GM23338 (cell line): Measurements from ENCODE around the gene RAPGEF4. TPM values are rescaled to one million over a fixed set of nuclear protein-coding genes. Genes with fewer than 3 reads are reported as not detected.

ENCODE experiments used
- ATAC-seq: fragments of 200-7000 bp; cut with Tn5 transposase; 3 replicates; pipeline ENCODE4 v1.9.1; 2020
- DNase-seq: peaks from one replicate; pipeline ENCODE4 v3.0.0-alpha.2; 2015; ENCODE audit warnings: low spot score
- H2AFZ ChIP-seq: fragments of 200-600 bp; sonication (generic); 2 replicates; pipeline ENCODE4 v1.8.0; 2016; ENCODE audit warnings: antibody characterized with exemption, mild to moderate bottlenecking, moderate library complexity
- H3F3A ChIP-seq: fragments of 200-600 bp; sonication (generic); replicated peaks from 2 replicates; pipeline ENCODE4 v1.8.0; 2017; ENCODE audit warnings: antibody characterized with exemption, mixed run types, low read depth
- H3K27ac ChIP-seq: fragments of 200-600 bp; sonication (generic); 2 replicates; pipeline ENCODE4 v1.6.1; 2016; ENCODE audit warnings: low read depth
- H3K27me3 ChIP-seq: fragments of 200-600 bp; sonication (generic); 2 replicates; pipeline ENCODE4 v1.8.0; 2016; ENCODE audit warnings: mild to moderate bottlenecking, mixed run types, moderate library complexity; ENCODE audit not compliant: insufficient read depth
- H3K36me3 ChIP-seq: fragments of 200-600 bp; sonication (generic); 2 replicates; pipeline ENCODE4 v1.8.0; 2016; ENCODE audit warnings: mild to moderate bottlenecking; ENCODE audit not compliant: insufficient read depth
- H3K4me1 ChIP-seq: fragments of 200-600 bp; sonication (generic); 2 replicates; pipeline ENCODE4 v1.8.0; 2016; ENCODE audit warnings: mild to moderate bottlenecking, moderate library complexity; ENCODE audit not compliant: insufficient read depth
- H3K4me2 ChIP-seq: fragments of 200-600 bp; sonication (generic); 2 replicates; pipeline ENCODE4 v1.7.1; 2017; ENCODE audit warnings: mixed run types
- H3K4me3 ChIP-seq: fragments of 200-600 bp; sonication (generic); 2 replicates; pipeline ENCODE4 v1.6.1; 2016; ENCODE audit warnings: mixed run types
- H3K79me2 ChIP-seq: fragments of 200-600 bp; sonication (generic); replicated peaks from 2 replicates; pipeline ENCODE4 v1.8.0; 2017; ENCODE audit warnings: mild to moderate bottlenecking; ENCODE audit not compliant: insufficient read depth
- H3K9me2 ChIP-seq: fragments of 200-600 bp; sonication (generic); 2 replicates; pipeline ENCODE4 v1.8.0; 2017; ENCODE audit not compliant: insufficient read depth
- H4K20me1 ChIP-seq: fragments of 200-600 bp; sonication (generic); replicated peaks from 2 replicates; pipeline ENCODE4 v1.8.0; 2017; ENCODE audit warnings: mild to moderate bottlenecking; ENCODE audit not compliant: insufficient read depth
- H3K27ac Mint-ChIP-seq: 2 replicates; pipeline ENCODE4 v1.8.0; 2020; ENCODE audit warnings: inconsistent platforms, mild to moderate bottlenecking, moderate library complexity, mixed read lengths
- H3K27me3 Mint-ChIP-seq: 3 replicates; pipeline ENCODE4 v1.8.0; 2022; ENCODE audit warnings: low read depth, mild to moderate bottlenecking, moderate library complexity, mixed read lengths, inconsistent platforms; ENCODE audit not compliant: insufficient read depth, poor library complexity
- H3K36me3 Mint-ChIP-seq: 3 replicates; pipeline ENCODE4 v1.8.0; 2021; ENCODE audit warnings: low read depth, mild to moderate bottlenecking, inconsistent platforms, moderate library complexity, mixed read lengths
- H3K4me1 Mint-ChIP-seq: 3 replicates; pipeline ENCODE4 v1.8.0; 2020; ENCODE audit warnings: mild to moderate bottlenecking, inconsistent platforms, mixed read lengths
- H3K4me3 Mint-ChIP-seq: 3 replicates; pipeline ENCODE4 v1.8.0; 2021; ENCODE audit warnings: moderate library complexity, mild to moderate bottlenecking, inconsistent platforms, mixed read lengths
- H3K9me3 Mint-ChIP-seq: 3 replicates; pipeline ENCODE4 v1.8.0; 2020; ENCODE audit warnings: moderate library complexity, mild to moderate bottlenecking, inconsistent platforms, mixed read lengths
- CREB1 ChIP-seq: fragments of 250-450 bp; sonication (Bioruptor Pico); IDR thresholded peaks from 2 replicates; pipeline ENCODE4 v1.5.0; 2020; ENCODE audit warnings: low read depth, mild to moderate bottlenecking, moderate library complexity
- EZH2phosphoT487 ChIP-seq: fragments of 200-600 bp; sonication (generic); IDR thresholded peaks from one replicate; pipeline ENCODE4 v1.8.1; 2018; ENCODE audit warnings: antibody characterized with exemption; ENCODE audit not compliant: unreplicated experiment
- JUNB ChIP-seq: IDR thresholded peaks from one replicate; pipeline ENCODE4 v1.6.1; 2016; ENCODE audit warnings: antibody characterized with exemption; ENCODE audit not compliant: unreplicated experiment
- STAT1 ChIP-seq: IDR thresholded peaks from one replicate; pipeline ENCODE4 v1.6.1; 2016; ENCODE audit warnings: antibody characterized with exemption; ENCODE audit not compliant: unreplicated experiment
- ZNF331 ChIP-seq: fragments of 250-450 bp; sonication (Bioruptor Pico); IDR thresholded peaks from 2 replicates; pipeline ENCODE4 v1.5.0; 2020; ENCODE audit warnings: low read depth, mild to moderate bottlenecking, moderate library complexity
- polyA plus RNA-seq: library from polyadenylated mRNA; unstranded; fragments of >200 nt; fragmentation: Nextera tagmentation; extraction: Ambion mirVana; gene quantifications from 2 replicates; pipeline ENCODE4 v1.2.1, GENCODE V29; 2016
- total RNA-seq: library from RNA; depleted of rRNA; stranded (reverse); fragments of >200 nt; shearing (Covaris generic); gene quantifications from 2 replicates; pipeline ENCODE4 v1.2.3, GENCODE V29; 2014
- TF ChIP-seq, protein P1 (sequence below): fragments of 250-450 bp; sonication (Bioruptor Pico); IDR thresholded peaks from 2 replicates; pipeline ENCODE4 v1.5.0; 2020; ENCODE audit warnings: mild to moderate bottlenecking, moderate library complexity

The RAPGEF4 gene
- total and polyA plus RNA-seq, 2 experiments from 2014 or later = 1.7 to 4.7 TPM

DNA sequence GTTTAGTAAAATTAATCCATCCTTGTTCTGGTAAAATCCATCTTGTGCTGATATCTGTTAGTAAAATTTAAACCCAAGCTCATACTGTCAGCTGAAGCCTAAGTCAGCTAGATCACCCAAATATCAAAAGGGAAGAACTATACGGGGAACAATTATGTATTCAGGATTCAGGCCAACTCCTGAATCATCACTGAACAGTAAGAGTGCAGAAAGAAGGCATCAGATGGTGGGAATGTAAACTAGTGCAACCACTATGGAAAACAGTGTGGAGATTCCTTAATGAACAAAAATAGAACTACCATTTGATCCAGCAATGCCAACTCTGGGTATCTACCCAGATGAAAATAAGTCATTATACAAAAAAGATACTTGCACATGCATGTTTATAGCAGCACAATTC, 81.8 kb downstream of the RAPGEF4 start:
- Mint-ChIP-seq H3K4me1 (no peaks in the 10 kb centered on the region), H3K27me3 (no peaks in the 10 kb centered on the region), H3K9me3 (no peaks in the 10 kb centered on the region; the same call in 2 of the 3 replicates), H3K4me3 (no peak overlapping the region), H3K27ac (no peak overlapping the region), H3K36me3 (no peaks in the 10 kb centered on the region)
- no peaks in the 10 kb centered on the region for H3K79me2 ChIP-seq
- no peaks in the 10 kb centered on the region for H3F3A ChIP-seq
- no peaks in the 10 kb centered on the region for H4K20me1 ChIP-seq
- H3K4me1 ChIP-seq = no peaks in the 10 kb centered on the region
- no peaks in the 10 kb centered on the region for H3K36me3 ChIP-seq
- H3K27me3 ChIP-seq = no peaks in the 10 kb centered on the region
- no peaks in the 10 kb centered on the region for H3K9me2 ChIP-seq
- no peak for TF ChIP-seq STAT1
- TF ChIP-seq ZNF331 = no peak
- no peak for TF ChIP-seq JUNB
- TF ChIP-seq, protein P1, sequence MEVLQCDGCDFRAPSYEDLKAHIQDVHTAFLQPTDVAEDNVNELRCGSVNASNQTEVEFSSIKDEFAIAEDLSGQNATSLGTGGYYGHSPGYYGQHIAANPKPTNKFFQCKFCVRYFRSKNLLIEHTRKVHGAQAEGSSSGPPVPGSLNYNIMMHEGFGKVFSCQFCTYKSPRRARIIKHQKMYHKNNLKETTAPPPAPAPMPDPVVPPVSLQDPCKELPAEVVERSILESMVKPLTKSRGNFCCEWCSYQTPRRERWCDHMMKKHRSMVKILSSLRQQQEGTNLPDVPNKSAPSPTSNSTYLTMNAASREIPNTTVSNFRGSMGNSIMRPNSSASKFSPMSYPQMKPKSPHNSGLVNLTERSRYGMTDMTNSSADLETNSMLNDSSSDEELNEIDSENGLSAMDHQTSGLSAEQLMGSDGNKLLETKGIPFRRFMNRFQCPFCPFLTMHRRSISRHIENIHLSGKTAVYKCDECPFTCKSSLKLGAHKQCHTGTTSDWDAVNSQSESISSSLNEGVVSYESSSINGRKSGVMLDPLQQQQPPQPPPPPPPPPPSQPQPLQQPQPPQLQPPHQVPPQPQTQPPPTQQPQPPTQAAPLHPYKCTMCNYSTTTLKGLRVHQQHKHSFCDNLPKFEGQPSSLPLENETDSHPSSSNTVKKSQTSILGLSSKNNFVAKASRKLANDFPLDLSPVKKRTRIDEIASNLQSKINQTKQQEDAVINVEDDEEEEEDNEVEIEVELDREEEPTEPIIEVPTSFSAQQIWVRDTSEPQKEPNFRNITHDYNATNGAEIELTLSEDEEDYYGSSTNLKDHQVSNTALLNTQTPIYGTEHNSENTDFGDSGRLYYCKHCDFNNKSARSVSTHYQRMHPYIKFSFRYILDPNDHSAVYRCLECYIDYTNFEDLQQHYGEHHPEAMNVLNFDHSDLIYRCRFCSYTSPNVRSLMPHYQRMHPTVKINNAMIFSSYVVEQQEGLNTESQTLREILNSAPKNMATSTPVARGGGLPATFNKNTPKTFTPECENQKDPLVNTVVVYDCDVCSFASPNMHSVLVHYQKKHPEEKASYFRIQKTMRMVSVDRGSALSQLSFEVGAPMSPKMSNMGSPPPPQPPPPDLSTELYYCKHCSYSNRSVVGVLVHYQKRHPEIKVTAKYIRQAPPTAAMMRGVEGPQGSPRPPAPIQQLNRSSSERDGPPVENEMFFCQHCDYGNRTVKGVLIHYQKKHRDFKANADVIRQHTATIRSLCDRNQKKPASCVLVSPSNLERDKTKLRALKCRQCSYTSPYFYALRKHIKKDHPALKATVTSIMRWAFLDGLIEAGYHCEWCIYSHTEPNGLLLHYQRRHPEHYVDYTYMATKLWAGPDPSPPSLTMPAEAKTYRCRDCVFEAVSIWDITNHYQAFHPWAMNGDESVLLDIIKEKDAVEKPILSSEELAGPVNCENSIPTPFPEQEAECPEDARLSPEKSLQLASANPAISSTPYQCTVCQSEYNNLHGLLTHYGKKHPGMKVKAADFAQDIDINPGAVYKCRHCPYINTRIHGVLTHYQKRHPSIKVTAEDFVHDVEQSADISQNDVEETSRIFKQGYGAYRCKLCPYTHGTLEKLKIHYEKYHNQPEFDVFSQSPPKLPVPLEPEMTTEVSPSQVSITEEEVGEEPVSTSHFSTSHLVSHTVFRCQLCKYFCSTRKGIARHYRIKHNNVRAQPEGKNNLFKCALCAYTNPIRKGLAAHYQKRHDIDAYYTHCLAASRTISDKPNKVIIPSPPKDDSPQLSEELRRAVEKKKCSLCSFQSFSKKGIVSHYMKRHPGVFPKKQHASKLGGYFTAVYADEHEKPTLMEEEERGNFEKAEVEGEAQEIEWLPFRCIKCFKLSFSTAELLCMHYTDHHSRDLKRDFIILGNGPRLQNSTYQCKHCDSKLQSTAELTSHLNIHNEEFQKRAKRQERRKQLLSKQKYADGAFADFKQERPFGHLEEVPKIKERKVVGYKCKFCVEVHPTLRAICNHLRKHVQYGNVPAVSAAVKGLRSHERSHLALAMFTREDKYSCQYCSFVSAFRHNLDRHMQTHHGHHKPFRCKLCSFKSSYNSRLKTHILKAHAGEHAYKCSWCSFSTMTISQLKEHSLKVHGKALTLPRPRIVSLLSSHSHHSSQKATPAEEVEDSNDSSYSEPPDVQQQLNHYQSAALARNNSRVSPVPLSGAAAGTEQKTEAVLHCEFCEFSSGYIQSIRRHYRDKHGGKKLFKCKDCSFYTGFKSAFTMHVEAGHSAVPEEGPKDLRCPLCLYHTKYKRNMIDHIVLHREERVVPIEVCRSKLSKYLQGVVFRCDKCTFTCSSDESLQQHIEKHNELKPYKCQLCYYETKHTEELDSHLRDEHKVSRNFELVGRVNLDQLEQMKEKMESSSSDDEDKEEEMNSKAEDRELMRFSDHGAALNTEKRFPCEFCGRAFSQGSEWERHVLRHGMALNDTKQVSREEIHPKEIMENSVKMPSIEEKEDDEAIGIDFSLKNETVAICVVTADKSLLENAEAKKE (CRISPR knock-in tag) = no peak
- no peak for TF ChIP-seq EZH2phosphoT487
- no peak for TF ChIP-seq CREB1 (CRISPR knock-in tag)
- H2AFZ ChIP-seq = no peak overlapping the region
- H3K27ac ChIP-seq = no peak overlapping the region
- H3K4me3 ChIP-seq = no peak overlapping the region
- ATAC-seq (no peak), DNase-seq (no peak)
- H3K4me2 ChIP-seq = no peak overlapping the region

DNA sequence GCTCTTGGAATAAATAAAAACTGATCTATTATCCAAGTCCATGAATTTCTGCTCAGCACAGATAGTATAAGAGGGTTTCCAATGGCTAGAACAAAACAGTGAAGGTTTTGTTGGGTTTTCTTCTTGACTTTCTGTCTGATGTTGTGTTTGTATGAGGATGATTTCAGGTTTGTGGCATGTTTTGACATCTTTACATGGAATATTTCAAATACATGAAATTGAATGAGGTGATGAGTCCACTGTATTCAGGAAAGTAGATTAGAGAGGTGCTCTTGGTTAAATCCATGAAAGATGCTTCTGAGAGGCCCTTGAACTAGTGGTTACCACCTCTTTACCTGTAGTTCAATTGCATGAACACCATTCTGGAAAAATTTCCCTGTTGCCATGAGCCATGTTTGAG, 84.3 kb downstream of the RAPGEF4 start:
- no peak for DNase-seq
- H3K9me3 Mint-ChIP-seq = no peaks in the 10 kb centered on the region; the same call in 2 of the 3 replicates
- Histone ChIP-seq H4K20me1 (no peaks in the 10 kb centered on the region), H3K9me2 (no peaks in the 10 kb centered on the region), H3F3A (no peaks in the 10 kb centered on the region), H3K27ac (no peak overlapping the region), H2AFZ (no peak overlapping the region), H3K79me2 (no peaks in the 10 kb centered on the region), H3K4me2 (no peak overlapping the region), H3K4me3 (no peak overlapping the region), H3K4me1 (no peaks in the 10 kb centered on the region), H3K36me3 (no peaks in the 10 kb centered on the region), H3K27me3 (no peaks in the 10 kb centered on the region)
- no peaks in the 10 kb centered on the region for H3K36me3 Mint-ChIP-seq
- no peak for TF ChIP-seq CREB1 (CRISPR knock-in tag)
- no peak for ATAC-seq
- H3K4me3 Mint-ChIP-seq = no peak overlapping the region
- no peak overlapping the region for H3K27ac Mint-ChIP-seq
- no peaks in the 10 kb centered on the region for H3K4me1 Mint-ChIP-seq
- H3K27me3 Mint-ChIP-seq = peaks cover 3% of the 10 kb centered on the region
